Mucosa of stomach (tissue), 1 donor: ENCODE measurements around the gene NFKBIE.

Experiments
- H3K27me3 ChIP-seq: one replicate; pipeline ENCODE4 v1.7.0; 2013; ENCODE audit warnings: mild to moderate bottlenecking, low read length; ENCODE audit not compliant: control insufficient read depth, insufficient read depth
- H3K36me3 ChIP-seq: one replicate; pipeline ENCODE4 v1.7.0; 2013; ENCODE audit warnings: low read length; ENCODE audit not compliant: control insufficient read depth, insufficient read depth
- H3K4me1 ChIP-seq: one replicate; pipeline ENCODE4 v1.7.0; 2013; ENCODE audit warnings: mild to moderate bottlenecking, low read length; ENCODE audit not compliant: control insufficient read depth, insufficient read depth
- H3K4me3 ChIP-seq: one replicate; pipeline ENCODE4 v1.7.0; 2013; ENCODE audit warnings: low read length
- H3K9ac ChIP-seq: one replicate; pipeline ENCODE4 v1.7.0; 2013; ENCODE audit warnings: mild to moderate bottlenecking, low read length, moderate library complexity
- H3K9me3 ChIP-seq: one replicate; pipeline ENCODE4 v1.7.0; 2013; ENCODE audit warnings: mild to moderate bottlenecking, low read length, moderate library complexity; ENCODE audit not compliant: control insufficient read depth
- donor health status: Pancreatic carcinoma.

Gene NFKBIE

DNA sequence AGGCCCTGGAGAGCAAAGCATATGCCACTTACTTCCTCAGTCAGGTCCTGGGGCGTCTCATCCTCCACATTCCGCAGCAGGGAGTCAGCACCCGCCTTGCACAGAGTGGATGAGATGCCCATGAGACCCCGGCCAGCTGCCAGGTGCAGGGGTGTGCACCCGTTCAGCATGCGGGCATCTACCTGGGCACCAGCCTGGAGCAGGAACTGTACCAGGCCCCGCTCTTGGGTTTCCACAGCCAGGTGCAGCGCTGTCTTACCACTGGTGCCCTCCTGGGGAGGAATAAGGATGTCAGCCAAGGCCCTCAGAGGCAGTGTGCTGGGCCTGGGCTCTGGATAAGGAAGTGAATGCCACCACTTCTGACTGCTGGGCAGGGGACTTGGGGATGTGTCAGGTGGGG lies 5.3 kb downstream of the NFKBIE start:
- no peak overlapping the region for H3K4me3 ChIP-seq
- H3K9me3 ChIP-seq = no peaks in the 10 kb centered on the region
- no peak overlapping the region for H3K9ac ChIP-seq
- H3K4me1 ChIP-seq = peaks cover 49% of the 10 kb centered on the region
- no peaks in the 10 kb centered on the region for H3K27me3 ChIP-seq
- peaks cover 11% of the 10 kb centered on the region for H3K36me3 ChIP-seq

DNA sequence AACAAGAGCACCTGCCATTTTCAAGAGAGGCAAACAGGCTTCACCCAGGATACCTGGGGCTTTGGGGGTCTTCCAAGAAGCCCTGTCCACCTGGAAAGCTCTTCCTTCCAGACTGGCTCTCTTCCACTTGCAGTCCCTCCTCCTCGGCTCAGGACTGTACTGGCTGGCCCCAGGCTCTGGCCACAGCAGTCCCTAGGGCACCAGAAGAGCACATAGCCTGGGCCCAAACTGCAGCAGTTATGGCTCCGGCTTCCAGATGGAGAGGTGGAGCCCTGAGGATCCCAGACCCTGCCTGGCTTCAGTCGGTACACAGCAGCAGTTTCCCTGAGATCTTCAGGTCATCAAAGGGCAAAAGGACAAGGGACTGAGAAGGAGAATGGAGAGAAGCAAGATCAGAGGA lies 6.4 kb downstream of the NFKBIE start:
- peaks cover 42% of the 10 kb centered on the region for H3K4me1 ChIP-seq
- no peaks in the 10 kb centered on the region for H3K27me3 ChIP-seq
- no peak overlapping the region for H3K9ac ChIP-seq
- no peaks in the 10 kb centered on the region for H3K9me3 ChIP-seq
- H3K4me3 ChIP-seq = no peak overlapping the region
- H3K36me3 ChIP-seq = peaks cover 21% of the 10 kb centered on the region

DNA sequence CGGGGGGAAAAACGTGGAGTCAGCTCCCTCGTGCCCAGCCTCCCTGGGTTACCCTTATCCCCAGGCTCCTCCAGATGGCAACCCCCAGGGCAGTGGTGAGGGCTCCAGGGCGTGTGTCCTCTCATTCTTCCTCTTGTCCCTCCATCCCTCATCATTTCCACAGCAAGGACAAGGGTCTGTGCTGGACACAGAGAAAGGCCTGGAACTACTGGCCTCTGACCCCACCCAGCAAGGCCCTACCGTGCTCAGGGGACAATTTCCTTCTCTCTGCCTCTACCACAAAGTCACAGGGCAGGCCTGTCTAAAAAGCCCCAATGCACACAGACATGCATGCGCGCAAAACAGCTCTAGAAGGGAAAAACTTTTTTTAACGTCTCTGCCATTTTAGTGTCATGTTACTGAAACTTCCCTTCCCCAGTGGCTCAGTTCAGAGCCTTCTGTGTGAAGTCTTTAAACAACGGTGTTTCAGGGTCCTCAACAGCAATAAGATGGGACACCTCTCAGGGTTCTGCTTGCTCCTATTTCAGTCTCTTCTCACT lies 7.0 kb downstream of the NFKBIE start:
- Histone ChIP-seq H3K9me3 (no peaks in the 10 kb centered on the region), H3K27me3 (no peaks in the 10 kb centered on the region), H3K4me1 (peaks cover 39% of the 10 kb centered on the region), H3K4me3 (no peak overlapping the region), H3K36me3 (peaks cover 21% of the 10 kb centered on the region), H3K9ac (no peak overlapping the region)

DNA sequence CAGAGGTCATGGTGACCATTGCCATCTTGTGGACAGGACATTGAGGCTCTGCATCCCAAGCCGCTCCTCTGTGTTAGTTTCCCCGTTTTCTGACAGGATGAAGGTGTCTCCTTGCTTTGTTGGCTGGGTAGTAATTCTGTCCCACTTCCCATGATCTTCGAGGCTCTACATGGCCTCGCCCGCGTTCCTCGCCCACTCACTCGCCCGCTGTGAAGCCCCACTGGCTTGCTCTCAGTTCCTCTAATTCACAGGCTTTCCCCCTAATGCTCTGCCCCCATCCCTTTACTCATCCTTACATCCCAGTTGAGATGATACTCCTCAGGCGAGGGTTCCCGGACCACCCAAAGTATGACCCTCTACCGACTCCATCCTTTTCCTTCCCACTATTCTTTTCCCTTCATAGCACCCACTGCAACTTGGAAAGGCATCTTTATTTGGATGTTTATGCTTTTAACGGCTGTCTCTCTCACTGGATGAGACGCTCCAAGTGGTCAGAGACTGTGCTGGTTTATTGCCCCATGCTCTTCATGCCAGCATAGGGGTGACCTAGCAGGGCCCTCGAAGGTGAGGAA lies 7.5 kb downstream of the NFKBIE start:
- Histone ChIP-seq H3K36me3 (peaks cover 21% of the 10 kb centered on the region), H3K27me3 (no peaks in the 10 kb centered on the region), H3K9me3 (no peaks in the 10 kb centered on the region), H3K4me3 (no peak overlapping the region), H3K9ac (peak overlapping the region; percentile 49), H3K4me1 (peaks cover 36% of the 10 kb centered on the region)

DNA sequence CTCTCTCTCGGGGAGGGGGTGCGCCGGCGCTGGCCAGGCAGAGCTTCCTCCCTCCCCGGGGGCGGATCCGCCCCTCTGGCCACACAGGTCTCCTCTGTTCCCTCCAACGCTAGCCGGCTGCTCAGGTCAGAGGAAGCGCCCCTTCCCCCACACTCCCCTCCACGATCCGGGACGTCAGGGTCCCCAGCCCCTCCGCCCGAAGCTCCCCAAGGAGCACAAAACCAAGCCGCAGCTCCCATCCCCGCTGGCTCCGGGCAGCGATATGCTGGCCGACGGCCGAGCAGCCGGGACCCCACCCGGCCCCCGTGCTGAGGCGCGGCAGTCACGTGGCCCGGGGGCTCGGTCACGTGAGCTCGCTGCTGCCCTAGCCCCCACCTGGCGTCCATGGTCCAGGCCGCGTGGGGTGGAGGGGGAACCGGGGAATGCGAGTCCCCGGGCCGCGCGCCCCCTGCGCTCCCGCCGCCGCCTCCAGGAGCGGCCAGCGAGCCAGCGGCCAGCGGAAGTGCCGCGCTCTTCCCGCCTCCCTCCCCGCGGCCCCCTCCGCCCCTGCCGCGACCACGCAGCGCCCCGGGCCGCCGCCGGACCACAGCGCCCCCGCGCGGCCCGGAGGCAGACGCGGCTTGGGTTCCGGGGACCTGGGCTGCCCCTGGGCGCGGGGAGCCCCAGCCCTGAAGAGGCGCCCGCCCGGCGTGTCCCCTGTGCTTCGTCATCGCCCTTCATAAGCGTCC lies 8.2 kb downstream of the NFKBIE start, which contains the start of gene SLC35B2:
Gene SLC35B2 (minus strand): TSS at position 504 of the 728 bp plus-strand sequence. CDS start 118 bp downstream, at position 386.
- Histone ChIP-seq H3K4me1 (peaks cover 29% of the 10 kb centered on the region), H3K36me3 (peaks cover 18% of the 10 kb centered on the region)

DNA sequence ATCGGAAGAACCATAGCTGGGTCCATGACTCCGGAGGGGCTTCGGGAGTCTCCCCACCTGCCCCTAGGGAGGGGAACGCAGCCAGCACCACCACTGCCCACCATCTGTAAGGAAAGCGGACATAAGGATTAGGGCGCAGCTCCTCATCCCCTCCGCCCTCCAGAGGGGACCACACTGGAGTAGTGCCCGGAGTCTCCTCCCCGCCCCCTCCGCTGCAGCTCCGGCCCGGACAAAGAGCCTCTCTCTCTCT lies 8.7 kb downstream of the NFKBIE start:
- Histone ChIP-seq H3K27me3 (no peaks in the 10 kb centered on the region), H3K4me3 (peak overlapping the region; percentile 75), H3K9me3 (no peaks in the 10 kb centered on the region), H3K36me3 (peaks cover 16% of the 10 kb centered on the region), H3K9ac (peak overlapping the region; percentile 84), H3K4me1 (peaks cover 26% of the 10 kb centered on the region)

More for the DNA sequence above, 8.2 kb downstream of the NFKBIE start, which contains the start of gene SLC35B2:
- Histone ChIP-seq H3K9me3 (no peaks in the 10 kb centered on the region), H3K4me3 (peak within 1 kb of the TSS; percentile 75), H3K27me3 (no peaks in the 10 kb centered on the region), H3K9ac (peak within 1 kb of the TSS; percentile 84)

DNA sequence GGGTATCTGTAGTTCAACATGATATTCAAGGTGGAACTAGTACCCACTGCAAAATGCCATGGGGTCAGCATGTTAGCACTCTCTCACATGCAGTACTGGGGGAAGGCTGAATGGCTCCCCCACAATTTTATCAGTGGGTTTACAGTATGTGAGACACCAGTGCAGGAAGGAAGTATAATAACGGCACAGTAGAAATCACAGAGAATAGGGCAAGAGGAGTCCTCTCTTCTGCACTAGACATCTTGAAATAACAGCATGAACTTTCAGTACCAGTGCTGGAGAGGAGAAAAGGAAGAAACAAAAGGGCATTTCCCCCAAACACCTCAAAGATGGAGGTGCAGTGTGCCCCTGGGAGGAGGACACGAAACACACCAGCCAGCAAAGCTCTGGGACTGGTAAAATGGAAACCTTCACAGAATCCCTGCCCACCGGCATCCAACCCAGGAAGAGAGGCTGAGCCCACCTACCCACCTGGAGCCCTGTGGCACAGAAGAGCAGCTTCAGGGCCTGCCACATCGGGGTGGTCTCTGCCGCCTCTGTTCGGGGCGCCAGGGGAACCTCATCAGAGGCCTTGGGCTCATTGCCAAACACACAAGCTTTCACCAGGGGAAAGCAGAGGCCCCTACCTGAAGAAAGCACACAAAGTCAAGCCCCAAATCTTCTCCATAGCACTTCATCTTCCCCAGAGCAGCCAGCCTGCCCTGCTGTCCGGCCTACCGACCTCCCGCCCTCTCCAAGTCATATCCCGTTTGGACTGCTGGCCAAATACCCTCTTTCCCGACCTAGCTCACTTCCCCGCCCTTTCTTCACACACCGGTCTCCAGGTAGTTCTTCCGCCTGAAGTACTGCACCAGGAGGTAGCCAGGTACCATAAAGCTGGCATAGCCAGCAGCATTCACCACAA lies 9.2 kb downstream of the NFKBIE start:
- Histone ChIP-seq H3K36me3 (peaks cover 20% of the 10 kb centered on the region), H3K4me1 (peaks cover 26% of the 10 kb centered on the region), H3K4me3 (peak overlapping the region; percentile 75)

DNA sequence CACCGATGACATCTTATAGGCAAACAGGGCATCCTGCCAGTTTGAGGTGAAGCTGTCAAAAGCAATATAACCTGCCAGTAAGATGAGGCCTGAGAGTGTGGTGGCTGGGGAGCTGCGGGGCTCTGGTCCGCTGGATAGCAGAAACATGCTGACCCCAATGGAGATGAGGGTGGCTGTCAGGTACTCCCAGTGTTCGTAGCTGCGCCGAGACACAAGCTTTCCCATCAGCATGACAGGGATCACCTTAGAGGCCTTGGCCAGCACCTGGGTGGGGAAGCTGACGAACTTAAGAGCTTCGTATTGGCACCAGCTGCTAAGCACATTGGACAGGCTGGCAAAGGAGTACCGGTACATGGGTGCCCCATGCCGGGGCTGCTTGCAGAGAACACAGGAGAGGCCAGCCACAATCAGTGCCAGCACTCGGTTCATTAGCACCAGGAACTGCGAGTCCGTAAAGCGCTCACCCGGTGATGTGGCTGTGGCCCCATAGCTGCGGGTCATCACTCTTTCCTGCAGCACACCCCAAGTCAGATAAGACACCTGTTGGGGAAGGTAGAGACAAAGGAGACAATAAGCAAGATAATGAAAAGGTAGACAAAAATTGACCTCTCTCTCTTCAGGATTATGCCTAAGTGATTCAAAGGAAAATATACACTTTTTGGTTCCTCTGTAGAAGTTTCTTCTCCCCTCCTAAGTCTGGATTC lies 10.1 kb downstream of the NFKBIE start:
- peaks cover 24% of the 10 kb centered on the region for H3K36me3 ChIP-seq
- no peaks in the 10 kb centered on the region for H3K27me3 ChIP-seq

More for the DNA sequence above, 9.2 kb downstream of the NFKBIE start:
- no peaks in the 10 kb centered on the region for H3K9me3 ChIP-seq
- no peaks in the 10 kb centered on the region for H3K27me3 ChIP-seq
- H3K9ac ChIP-seq = peak overlapping the region; percentile 84

DNA sequence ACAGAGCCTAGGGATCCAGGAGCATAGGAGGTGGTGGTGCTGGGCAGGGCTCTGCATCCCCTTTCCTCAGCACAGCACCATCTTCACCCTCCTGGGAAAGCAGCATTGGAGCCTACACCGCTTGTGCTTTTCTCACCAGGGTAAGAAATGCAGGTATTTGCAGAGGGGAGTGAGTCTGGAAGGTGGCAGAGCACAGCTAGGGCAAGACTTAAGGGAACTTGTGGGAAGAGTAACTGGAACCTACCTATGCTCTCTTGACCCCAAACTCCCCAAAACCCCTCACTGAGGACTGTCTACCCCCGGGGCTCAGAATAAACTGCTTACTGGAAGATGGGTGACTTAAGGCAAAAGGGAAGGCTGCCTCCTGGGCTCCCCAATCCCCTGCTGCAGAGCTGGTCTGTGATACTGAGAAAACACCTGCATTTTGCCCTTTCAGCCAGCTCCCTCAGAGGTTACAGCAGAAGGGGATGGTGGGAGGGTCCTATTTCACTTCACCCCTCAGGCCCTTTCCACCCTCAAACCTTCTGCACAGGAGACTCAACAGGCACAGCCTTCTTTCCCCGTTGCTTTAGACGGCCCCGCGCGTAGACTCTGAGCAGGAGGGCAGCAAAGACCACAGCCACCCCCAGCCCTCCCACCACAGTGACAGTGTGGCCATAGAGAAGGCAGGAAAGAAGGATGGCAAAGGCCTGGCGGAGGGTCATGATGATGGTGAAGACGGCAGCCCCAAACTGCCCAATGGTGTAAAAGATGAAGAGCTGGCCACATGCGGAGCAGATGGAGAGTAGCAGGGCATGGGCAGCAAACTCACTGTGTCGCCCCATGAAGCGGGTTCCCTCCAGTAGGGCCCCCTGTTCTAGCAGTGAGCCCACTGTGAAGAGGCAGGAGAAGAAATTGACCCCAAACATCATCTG lies 10.9 kb downstream of the NFKBIE start:
- peaks cover 24% of the 10 kb centered on the region for H3K36me3 ChIP-seq
- no peaks in the 10 kb centered on the region for H3K9me3 ChIP-seq
- no peaks in the 10 kb centered on the region for H3K27me3 ChIP-seq
- H3K4me1 ChIP-seq = peaks cover 26% of the 10 kb centered on the region
- H3K9ac ChIP-seq = no peak overlapping the region
- no peak overlapping the region for H3K4me3 ChIP-seq

More for the DNA sequence above, 10.1 kb downstream of the NFKBIE start:
- H3K9me3 ChIP-seq = no peaks in the 10 kb centered on the region
- H3K4me3 ChIP-seq = no peak overlapping the region
- H3K9ac ChIP-seq = no peak overlapping the region
- peaks cover 26% of the 10 kb centered on the region for H3K4me1 ChIP-seq

DNA sequence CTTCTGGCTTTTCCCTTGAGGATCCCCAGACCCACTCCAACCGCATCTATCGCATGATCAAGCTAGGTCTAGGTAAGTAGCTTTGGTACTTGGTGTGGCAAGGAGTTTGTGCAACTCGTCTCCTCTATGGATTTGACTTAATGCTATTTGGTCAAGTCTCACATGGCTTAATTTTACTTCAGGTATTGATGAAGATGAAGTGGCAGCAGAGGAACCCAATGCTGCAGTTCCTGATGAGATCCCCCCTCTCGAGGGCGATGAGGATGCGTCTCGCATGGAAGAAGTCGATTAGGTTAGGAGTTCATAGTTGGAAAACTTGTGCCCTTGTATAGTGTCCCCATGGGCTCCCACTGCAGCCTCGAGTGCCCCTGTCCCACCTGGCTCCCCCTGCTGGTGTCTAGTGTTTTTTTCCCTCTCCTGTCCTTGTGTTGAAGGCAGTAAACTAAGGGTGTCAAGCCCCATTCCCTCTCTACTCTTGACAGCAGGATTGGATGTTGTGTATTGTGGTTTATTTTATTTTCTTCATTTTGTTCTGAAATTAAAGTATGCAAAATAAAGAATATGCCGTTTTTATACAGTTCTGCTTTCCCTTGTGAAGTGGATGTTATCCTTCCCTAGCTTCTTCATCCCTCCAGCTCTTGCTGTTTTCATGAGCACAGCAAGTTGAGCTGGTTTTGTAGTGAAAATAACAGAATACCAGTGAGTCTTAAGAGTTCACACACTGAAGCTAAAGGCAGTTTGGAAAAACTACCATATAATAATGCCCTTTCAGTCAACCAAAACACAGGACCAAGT lies 11.8 kb downstream of the NFKBIE start:
- Histone ChIP-seq H3K9me3 (no peaks in the 10 kb centered on the region), H3K9ac (no peak overlapping the region), H3K36me3 (peaks cover 24% of the 10 kb centered on the region), H3K4me3 (no peak overlapping the region), H3K27me3 (no peaks in the 10 kb centered on the region), H3K4me1 (peaks cover 35% of the 10 kb centered on the region)
